Fibroblast of peridontal ligament (primary cell): ENCODE results near the gene CSH2.
"Not testable (repeated sequence)": the region's sequence is repeated elsewhere in the genome, so short reads cannot be mapped to it uniquely, and the experiment has no call there.

Source experiments
- DNase-seq: peaks from one replicate; pipeline ENCODE4 v3.0.0-alpha.2; 2010; ENCODE audit errors: extremely low read depth

Gene CSH2

GRCh38 chr17:63896524-63897354, 23.3 kb upstream of the CSH2 start, which contains the start of gene CSH1:
CSH1 (minus strand) TSS chr17:63896574; CDS start chr17:63896511, 63 bp downstream.
- DNase-seq: not testable (repeated sequence)

- not testable (repeated sequence) for DNase-seq
These were observed 21.3 kb upstream of the CSH2 start for GRCh38 chr17:63894821-63895220.

GRCh38 chr17:63894021-63894420, 20.5 kb upstream of the CSH2 start:
- DNase-seq: not testable (repeated sequence)

GRCh38 chr17:63892316-63893037, 19.0 kb upstream of the CSH2 start:
- DNase-seq: not testable (repeated sequence)

GRCh38 chr17:63889026-63889848, 15.8 kb upstream of the CSH2 start:
- DNase-seq: peak; percentile 23

GRCh38 chr17:63885119-63885518, 11.6 kb upstream of the CSH2 start:
- not testable (repeated sequence) for DNase-seq

GRCh38 chr17:63882626-63883126, 9.2 kb upstream of the CSH2 start:
- DNase-seq: not testable (repeated sequence)

- DNase-seq: peak; percentile 13
These were observed 8.6 kb upstream of the CSH2 start, which contains the start of gene GH2 for GRCh38 chr17:63881935-63882601. GH2 (minus strand) TSS chr17:63881944; CDS start chr17:63881801, 143 bp downstream.

GRCh38 chr17:63881337-63881736, 7.9 kb upstream of the CSH2 start:
- not testable (repeated sequence) for DNase-seq

GRCh38 chr17:63880706-63881105, 7.2 kb upstream of the CSH2 start:
- DNase-seq: no peak

GRCh38 chr17:63878413-63878812, 4.9 kb upstream of the CSH2 start:
- DNase-seq: not testable (repeated sequence)

GRCh38 chr17:63874693-63875092, 1.2 kb upstream of the CSH2 start:
- not testable (repeated sequence) for DNase-seq

- not testable (repeated sequence) for DNase-seq
These were observed 667 bp upstream of the CSH2 start for GRCh38 chr17:63874061-63874626.

- DNase-seq: not testable (repeated sequence)
These were observed 1.7 kb downstream of the CSH2 start for GRCh38 chr17:63871646-63872365.

- peak; percentile 24 for DNase-seq
These were observed 3.2 kb downstream of the CSH2 start for GRCh38 chr17:63870292-63870665.

- DNase-seq: not testable (repeated sequence)
These were observed 3.8 kb downstream of the CSH2 start for GRCh38 chr17:63869491-63870291.

- not testable (repeated sequence) for DNase-seq
These were observed 6.9 kb downstream of the CSH2 start for GRCh38 chr17:63866625-63867024.

GRCh38 chr17:63859257-63859656, 14.2 kb downstream of the CSH2 start:
- DNase-seq: no peak

GRCh38 chr17:63856425-63856824, 17.1 kb downstream of the CSH2 start:
- not testable (repeated sequence) for DNase-seq
